Measurements from ENCODE around the gene VSX1.

GRCh38 chr20:25049261-25050060 is 32.5 kb downstream of the VSX1 start:
- no peak for TF ChIP-seq CTCF (IDR thresholded peaks at IDR 0.05 in 2 of 3, conservative IDR thresholded peaks at IDR 0.05 in 1 of 3; ENCODE audit: insufficient read depth in 2 of 3, low read depth in 1 of 3, low read length in 3 of 3)
- TF ChIP-seq POLR2A (conservative IDR thresholded peaks at IDR 0.05) = no peak
- no peak for TF ChIP-seq RCOR1 (IDR thresholded peaks at IDR 0.05; ENCODE audit: borderline replicate concordance in 1 of 2, low read depth in 2 of 2, low read length in 2 of 2)

Data from K562 (cell line).